Mesothelial cell of epicardium (in vitro differentiated cells): ENCODE results near the gene SEMA3F. TPM values are rescaled to one million over a fixed set of nuclear protein-coding genes. Genes with fewer than 3 reads are reported as not detected.

ENCODE experiments used
- microRNA-seq: library from miRNA; unstranded; fragments of <30 nt; microRNA quantifications from one replicate; pipeline ENCODE4 v1.2.0, GENCODE V29; 2021; ENCODE audit warnings: inconsistent platforms, mixed read lengths
- total RNA-seq: library from RNA; stranded (reverse); gene quantifications from 3 replicates; pipeline ENCODE4 v1.2.1, GENCODE V29; 2021

Gene SEMA3F
- total RNA-seq, 1 donor from 2014 or later, result 99.1 TPM

Small RNA genes lying within 50 kb of the gene (microRNA-seq; reads per million reads assigned to microRNA genes)
- not detected for gene MIR566
- gene MIR5787, result not detected

Other genes starting within 250 kb of the SEMA3F start
- 5.7 to 6.2 TPM (median 5.7 TPM) in 3 replicates for gene MON1A, start 225.5 kb upstream of the SEMA3F start, total RNA-seq
- 158 to 162 TPM (median 159 TPM) in 3 replicates for gene RBM6, start 215.2 kb upstream of the SEMA3F start, total RNA-seq
- 301 to 332 TPM (median 322 TPM) in 3 replicates for gene RBM5, start 66.4 kb upstream of the SEMA3F start, total RNA-seq
- gene GNAT1, start 36.3 kb downstream of the SEMA3F start, total RNA-seq, result 0.27 to 0.98 TPM (median 0.55 TPM) in 3 replicates
- 0.84 to 2.5 TPM (median 1.8 TPM) in 3 replicates for gene SLC38A3, start 49.9 kb downstream of the SEMA3F start, total RNA-seq
- gene GNAI2, start 80.9 kb downstream of the SEMA3F start, total RNA-seq, result 155 to 159 TPM (median 156 TPM) in 3 replicates
- gene SEMA3B, start 113.8 kb downstream of the SEMA3F start, total RNA-seq, result 166 to 179 TPM (median 177 TPM) in 3 replicates
- 0.38 to 0.51 TPM (median 0.50 TPM) in 3 replicates for gene LSMEM2, start 123.8 kb downstream of the SEMA3F start, total RNA-seq
- gene IFRD2, start 137.1 kb downstream of the SEMA3F start, total RNA-seq, result 40.2 to 47.3 TPM (median 46.9 TPM) in 3 replicates
- 2.9 to 3.0 TPM (median 2.9 TPM) in 3 replicates for gene HYAL3, start 144.1 kb downstream of the SEMA3F start, total RNA-seq
- gene NAA80, start 144.1 kb downstream of the SEMA3F start, total RNA-seq, result 14.5 to 17.3 TPM (median 15.4 TPM) in 3 replicates
- gene HYAL1, start 148.2 kb downstream of the SEMA3F start, total RNA-seq, result 2.4 to 3.5 TPM (median 2.7 TPM) in 3 replicates
- gene HYAL2, start 167.4 kb downstream of the SEMA3F start, total RNA-seq, result 71.5 to 76.3 TPM (median 75.1 TPM) in 3 replicates
- gene TUSC2, start 172.9 kb downstream of the SEMA3F start, total RNA-seq, result 19.8 to 23.3 TPM (median 20.3 TPM) in 3 replicates
- gene RASSF1, start 185.5 kb downstream of the SEMA3F start, total RNA-seq, result 13.7 to 15.4 TPM (median 14.3 TPM) in 3 replicates
- 0.54 to 1.00 TPM (median 0.83 TPM) in 3 replicates for gene ZMYND10, start 190.4 kb downstream of the SEMA3F start, total RNA-seq
- gene NPRL2, start 195.5 kb downstream of the SEMA3F start, total RNA-seq, result 19.9 to 23.4 TPM (median 23.3 TPM) in 3 replicates
- gene CYB561D2, start 195.5 kb downstream of the SEMA3F start, total RNA-seq, result 12.9 to 13.6 TPM (median 13.1 TPM) in 3 replicates
- gene TMEM115, start 204.2 kb downstream of the SEMA3F start, total RNA-seq, result 38.6 to 41.3 TPM (median 40.3 TPM) in 3 replicates